Glomerular visceral epithelial cell (primary cell): ENCODE results near the gene ADCY5.

Experiments
- DNase-seq: peaks from one replicate; pipeline ENCODE4 v3.0.0-alpha.2; 2016; ENCODE audit errors: extremely low spot score

ADCY5 gene

GRCh38 chr3:123386477-123387040 is 62.3 kb downstream of the ADCY5 start:
- DNase-seq, result no peak

- peak; percentile 20 for DNase-seq
Observed at GRCh38 chr3:123385981-123386380, 62.9 kb downstream of the ADCY5 start.

GRCh38 chr3:123385499-123385898 is 63.4 kb downstream of the ADCY5 start:
- no peak for DNase-seq

GRCh38 chr3:123385001-123385401 is 63.9 kb downstream of the ADCY5 start:
- DNase-seq, result no peak

- no peak for DNase-seq
Observed at GRCh38 chr3:123384256-123384655, 64.6 kb downstream of the ADCY5 start.

- no peak for DNase-seq
Observed at GRCh38 chr3:123383091-123384053, 65.5 kb downstream of the ADCY5 start.

GRCh38 chr3:123380261-123380660 is 68.6 kb downstream of the ADCY5 start:
- DNase-seq, result no peak

GRCh38 chr3:123379041-123379830 is 69.7 kb downstream of the ADCY5 start:
- no peak for DNase-seq

- no peak for DNase-seq
Observed at GRCh38 chr3:123378409-123378915, 70.4 kb downstream of the ADCY5 start.

- DNase-seq, result no peak
Observed at GRCh38 chr3:123377243-123377740, 71.6 kb downstream of the ADCY5 start.

- no peak for DNase-seq
Observed at GRCh38 chr3:123376451-123377242, 72.2 kb downstream of the ADCY5 start.

GRCh38 chr3:123375014-123375940 is 73.6 kb downstream of the ADCY5 start:
- DNase-seq, result no peak

- DNase-seq, result no peak
Observed at GRCh38 chr3:123374016-123374415, 74.9 kb downstream of the ADCY5 start.

GRCh38 chr3:123373474-123373987 is 75.4 kb downstream of the ADCY5 start:
- DNase-seq, result no peak

GRCh38 chr3:123372686-123373473 is 76.0 kb downstream of the ADCY5 start:
- no peak for DNase-seq

GRCh38 chr3:123371859-123372685 is 76.8 kb downstream of the ADCY5 start:
- DNase-seq, result no peak

- no peak for DNase-seq
Observed at GRCh38 chr3:123371426-123371825, 77.5 kb downstream of the ADCY5 start.

GRCh38 chr3:123370819-123371218 is 78.1 kb downstream of the ADCY5 start:
- no peak for DNase-seq
